Right lobe of liver (tissue), 6 donors: ENCODE results near the gene CELF2. TPM values are rescaled to one million over a fixed set of nuclear protein-coding genes. Genes with fewer than 3 reads are reported as not detected.

Source experiments
- ATAC-seq, 4 donors: fragments of 200-7000 bp; cut with Tn5 transposase; one replicate each; pipeline ENCODE4 v1.9.1; 2020; ENCODE audit warnings: mild to moderate bottlenecking in 4 of 4, moderate library complexity in 4 of 4
- DNase-seq, 3 donors: peaks; one replicate each; pipeline ENCODE4 v3.0.0-alpha.2; 2020
- H3K27ac ChIP-seq, 3 donors: fragments of 200-600 bp; one replicate each; pipeline ENCODE4 v1.8.0; 2022
- H3K27me3 ChIP-seq, 2 donors: fragments of 200-600 bp; one replicate each; pipeline ENCODE4 v1.8.0; 2022
- H3K36me3 ChIP-seq, 4 donors: fragments of 200-600 bp; sonication (generic) in 1 of 4; one replicate each; pipeline versions ENCODE4 v1.5.1 to v1.8.0; 2017 to 2022; ENCODE audit warnings: control low read depth in 1 of 4
- H3K4me1 ChIP-seq, 4 donors: fragments of 200-600 bp; sonication (generic) in 1 of 4; one replicate each; pipeline versions ENCODE4 v1.5.1 to v1.8.0; 2017 to 2022; ENCODE audit warnings: control low read depth in 1 of 4
- H3K4me3 ChIP-seq, 3 donors: fragments of 200-600 bp; one replicate each; pipeline ENCODE4 v1.8.0; 2022
- H3K9me3 ChIP-seq, 4 donors: fragments of 200-600 bp; sonication (generic) in 1 of 4; one replicate each; pipeline versions ENCODE4 v1.5.1 to v1.8.0; 2017 to 2022; ENCODE audit warnings: control low read depth in 1 of 4
- POLR2A ChIP-seq: fragments of 450-650 bp; IDR thresholded peaks from one replicate; pipeline ENCODE4 v1.6.1; 2017; ENCODE audit warnings: antibody characterized with exemption, mild to moderate bottlenecking
- WGBS: methylation state at CpG from one replicate; pipeline ENCODE4 v1.1.6; 2018; ENCODE audit warnings: low coverage, low lambda C conversion rate; ENCODE audit not compliant: insufficient coverage; ENCODE audit errors: missing lambda C conversion rate; 5-methylcytosine and 5-hydroxymethylcytosine counted together
- intact Hi-C, 2 donors: fragments of 100-400 bp; cut with DNase I; formaldehyde crosslinking; loops; one replicate each; pipeline versions ENCODE4 v1.11.2 to v1.14.1; 2022
- total RNA-seq, 6 experiments: library from RNA; depleted of rRNA in 2 of 6; stranded (reverse); fragments of >200 nt in 2 of 6; fragmentation: NEBNext Ultra II Directional in 3 of 6; extraction: Animal tissue kit (Norgen Biotek cat#: 25700) in 3 of 6; gene quantifications; one replicate each; pipeline versions ENCODE4 v1.1.0 to v1.2.4, GENCODE V29; 2016 to 2023
- TF ChIP-seq, protein P1 (sequence below), 4 donors: fragments of 200-600 bp in 3 of 4; fragments of 450-650 bp in 1 of 4; IDR thresholded peaks; one replicate each; pipeline versions ENCODE4 v1.5.1 to v1.8.0; 2016 to 2022; ENCODE audit warnings: antibody characterized with exemption in 4 of 4, mild to moderate bottlenecking in 2 of 4
- donor health status: DM: no; HTN: yes; CAD: no.
- donor health status: DM: no; HTN: no; CAD: no.
- donor health status: DM: no; HTN: no; CAD: no.
- donor health status: DM: no; HTN: yes; CAD: no.
- donor health status: DM: no; HTN: yes; CAD: no.

CELF2 gene
- total RNA-seq, 6 experiments from 2014 or later = 2.4 to 6.2 (median 3.7) TPM

GRCh38 chr10:11106621-11107374, 89.1 kb downstream of the CELF2 start:
- Histone ChIP-seq H3K27me3 (no peaks in the 10 kb centered on the region), H3K27ac (no peak overlapping the region), H3K9me3 (no peaks in the 10 kb centered on the region), H3K36me3 (no peaks in the 10 kb centered on the region), H3K4me1 (no peaks in the 10 kb centered on the region), H3K4me3 (no peak overlapping the region)
- DNase-seq (no peak), ATAC-seq (no peak)
- 71% methylated on average over 4 of the region's 7 CpGs for WGBS
- intact Hi-C loops = no loop called here
- TF ChIP-seq, protein P1, sequence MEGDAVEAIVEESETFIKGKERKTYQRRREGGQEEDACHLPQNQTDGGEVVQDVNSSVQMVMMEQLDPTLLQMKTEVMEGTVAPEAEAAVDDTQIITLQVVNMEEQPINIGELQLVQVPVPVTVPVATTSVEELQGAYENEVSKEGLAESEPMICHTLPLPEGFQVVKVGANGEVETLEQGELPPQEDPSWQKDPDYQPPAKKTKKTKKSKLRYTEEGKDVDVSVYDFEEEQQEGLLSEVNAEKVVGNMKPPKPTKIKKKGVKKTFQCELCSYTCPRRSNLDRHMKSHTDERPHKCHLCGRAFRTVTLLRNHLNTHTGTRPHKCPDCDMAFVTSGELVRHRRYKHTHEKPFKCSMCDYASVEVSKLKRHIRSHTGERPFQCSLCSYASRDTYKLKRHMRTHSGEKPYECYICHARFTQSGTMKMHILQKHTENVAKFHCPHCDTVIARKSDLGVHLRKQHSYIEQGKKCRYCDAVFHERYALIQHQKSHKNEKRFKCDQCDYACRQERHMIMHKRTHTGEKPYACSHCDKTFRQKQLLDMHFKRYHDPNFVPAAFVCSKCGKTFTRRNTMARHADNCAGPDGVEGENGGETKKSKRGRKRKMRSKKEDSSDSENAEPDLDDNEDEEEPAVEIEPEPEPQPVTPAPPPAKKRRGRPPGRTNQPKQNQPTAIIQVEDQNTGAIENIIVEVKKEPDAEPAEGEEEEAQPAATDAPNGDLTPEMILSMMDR (IDR thresholded peaks at IDR 0.05) = no peak
- no peak for TF ChIP-seq POLR2A

DNA sequence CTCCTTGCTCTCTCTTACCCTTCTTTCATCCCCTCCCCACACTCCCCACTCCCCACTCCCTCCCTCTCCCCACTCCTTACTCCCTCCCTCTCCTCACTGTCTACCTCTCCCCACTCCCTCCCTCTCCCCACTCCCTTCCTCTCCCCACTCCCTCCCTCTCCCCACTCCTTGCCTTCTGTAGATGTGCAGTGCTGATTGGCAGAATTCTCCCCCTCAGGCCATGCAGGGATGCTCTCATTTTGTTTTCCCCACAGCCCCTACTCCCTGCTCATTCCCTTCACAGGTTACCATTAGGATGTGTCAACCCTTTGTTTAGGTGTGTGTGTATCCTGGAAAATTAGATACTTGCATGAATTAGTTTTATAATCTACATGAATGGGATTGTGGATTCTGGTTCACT, 90.3 kb downstream of the CELF2 start:
- no peaks in the 10 kb centered on the region for H3K36me3 ChIP-seq
- H3K4me3 ChIP-seq = no peak overlapping the region
- intact Hi-C loops = no loop called here
- H3K27ac ChIP-seq = no peak overlapping the region
- DNase-seq (no peak), ATAC-seq (no peak)
- TF ChIP-seq, protein P1 (IDR thresholded peaks at IDR 0.05) = no peak
- no peak for TF ChIP-seq POLR2A
- no peaks in the 10 kb centered on the region for H3K4me1 ChIP-seq
- no peaks in the 10 kb centered on the region for H3K27me3 ChIP-seq
- H3K9me3 ChIP-seq = no peaks in the 10 kb centered on the region

DNA sequence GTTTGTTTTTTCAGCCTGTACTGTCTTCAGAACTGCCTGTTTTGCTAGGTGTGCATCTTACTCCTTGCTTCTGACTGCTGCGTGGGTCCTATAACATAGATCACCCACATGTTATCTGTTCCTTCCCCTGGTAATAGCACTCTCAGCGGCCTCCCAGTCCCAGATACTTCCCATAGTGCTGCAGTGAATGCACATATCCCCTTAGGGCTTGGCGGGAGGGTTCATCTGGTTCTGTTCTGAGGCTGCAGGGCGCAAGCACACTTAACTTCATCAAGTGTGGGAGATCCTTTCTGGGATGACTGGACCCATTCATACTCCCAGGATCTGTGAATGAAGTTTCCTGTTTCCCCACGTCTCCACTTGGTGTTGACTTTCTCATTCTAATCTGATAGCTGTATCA, 90.7 kb downstream of the CELF2 start:
- intact Hi-C loops = no loop called here
- Histone ChIP-seq H3K4me1 (no peaks in the 10 kb centered on the region), H3K36me3 (no peaks in the 10 kb centered on the region), H3K9me3 (no peaks in the 10 kb centered on the region), H3K27ac (no peak overlapping the region), H3K4me3 (no peak overlapping the region), H3K27me3 (no peaks in the 10 kb centered on the region)
- 64% methylated on average over 5 of the region's 5 CpGs for WGBS
- DNase-seq = no peak
- no peak for TF ChIP-seq POLR2A
- TF ChIP-seq, protein P1 (IDR thresholded peaks at IDR 0.05) = no peak
- ATAC-seq = no peak

GRCh38 chr10:11109590-11109989, 91.9 kb downstream of the CELF2 start:
- no peak for ATAC-seq
- H3K4me1 ChIP-seq = no peaks in the 10 kb centered on the region
- H3K27me3 ChIP-seq = no peaks in the 10 kb centered on the region
- no peak overlapping the region for H3K4me3 ChIP-seq
- no peak overlapping the region for H3K27ac ChIP-seq
- intact Hi-C loops = no loop called here
- DNase-seq = no peak
- H3K9me3 ChIP-seq = no peaks in the 10 kb centered on the region
- 58% methylated on average over 6 of the region's 6 CpGs for WGBS
- TF ChIP-seq, protein P1 (IDR thresholded peaks at IDR 0.05) = no peak
- TF ChIP-seq POLR2A = no peak
- no peaks in the 10 kb centered on the region for H3K36me3 ChIP-seq
